AG04449 (cell line): ENCODE measurements around the gene TBC1D17.

Experiments used
- CTCF ChIA-PET: fragments of 350-600 bp; formaldehyde crosslinking; extraction: SDS; loops from one replicate; lab custom pipeline; 2021; ENCODE audit warnings: antibody characterized with exemption; lab: Yijun Ruan, JAX
- POLR2A ChIA-PET: fragments of 400-600, 350-600 bp; formaldehyde crosslinking; extraction: SDS; loops from one replicate; lab custom pipeline; 2020; ENCODE audit warnings: antibody characterized with exemption, inconsistent platforms; lab: Yijun Ruan, JAX
- DNase-seq: peaks from one replicate; pipeline ENCODE4 v3.0.0-alpha.2; 2010; ENCODE audit warnings: low read depth, low spot score
- H3K4me3 ChIP-seq: 2 replicates; pipeline ENCODE4 v1.5.1; 2011; ENCODE audit warnings: low read depth, mild to moderate bottlenecking, control low read depth, low read length
- CTCF ChIP-seq: IDR thresholded peaks from one replicate; pipeline ENCODE4 v1.5.1; 2011; ENCODE audit warnings: mild to moderate bottlenecking, moderate library complexity, low read length, control low read depth, inconsistent platforms; ENCODE audit not compliant: insufficient read depth; ENCODE audit errors: missing control alignments

TBC1D17 gene

GRCh38 chr19:49895566-49896297 lies 18.2 kb downstream of the TBC1D17 start:
- ChIA-PET POLR2A (interaction anchor here (1.2 kb wide), 1 partner anchor 19 kb away, joined by 5 read pairs; no protein-coding TSS in a partner anchor), CTCF (interaction anchor here (1.2 kb wide), 1 partner anchor 12 kb away, joined by 3 read pairs; no protein-coding TSS in a partner anchor)
- TF ChIP-seq CTCF, result no peak
- H3K4me3 ChIP-seq, result no peak overlapping the region
- no peak for DNase-seq

- POLR2A ChIA-PET, result interaction anchor here (0.9 kb wide), 1 partner anchor 20 kb away, joined by 3 read pairs; the partner anchor contains the start of genes AKT1S1 and TBC1D17
- CTCF ChIA-PET, result no interaction called here
- no peak for DNase-seq
- no peak for TF ChIP-seq CTCF
- no peak within 1 kb of the TSS for H3K4me3 ChIP-seq
Observed at GRCh38 chr19:49896863-49897621, 19.5 kb downstream of the TBC1D17 start, which contains the start of gene IL4I1. Gene IL4I1 (minus strand): TSS chr19:49896887. CDS start chr19:49896160, 727 bp downstream.

GRCh38 chr19:49904136-49904535 lies 26.6 kb downstream of the TBC1D17 start:
- POLR2A ChIA-PET, result no interaction called here
- CTCF ChIA-PET, result no interaction called here
- DNase-seq, result no peak
- no peak for TF ChIP-seq CTCF
- no peak overlapping the region for H3K4me3 ChIP-seq

GRCh38 chr19:49906879-49907564 lies 29.5 kb downstream of the TBC1D17 start:
- no peak for DNase-seq
- no peak overlapping the region for H3K4me3 ChIP-seq
- ChIA-PET CTCF (interaction anchor here (1.3 kb wide), 1 partner anchor 16 kb away, joined by 3 read pairs; no protein-coding TSS in a partner anchor), POLR2A (no interaction called here)
- TF ChIP-seq CTCF, result no peak

- DNase-seq, result no peak
- no peak for TF ChIP-seq CTCF
- ChIA-PET POLR2A (interaction anchor here (1.1 kb wide), 1 partner anchor 9 kb away, joined by 4 read pairs; no protein-coding TSS in a partner anchor), CTCF (interaction anchor here (1.3 kb wide), 1 partner anchor 17 kb away, joined by 3 read pairs; no protein-coding TSS in a partner anchor)
- H3K4me3 ChIP-seq, result no peak overlapping the region
Observed at GRCh38 chr19:49907745-49908446, 30.4 kb downstream of the TBC1D17 start.
